Astrocyte (in vitro differentiated cells and primary cell): Measurements from ENCODE around the gene TPM4. TPM values are rescaled to one million over a fixed set of nuclear protein-coding genes. Genes with fewer than 3 reads are reported as not detected.

Experiments
- DNase-seq: peaks from one replicate; pipeline ENCODE4 v3.0.0-alpha.2; 2010; ENCODE audit warnings: low read depth
- FAIRE-seq: peaks from 2 replicates; lab custom pipeline; 2011; peaks lifted over from hg19 to GRCh38; lab: Jason Lieb, UNC
- H2AFZ ChIP-seq: 2 replicates; pipeline ENCODE4 v1.6.0; 2012; ENCODE audit warnings: low read depth, low read length, inconsistent platforms
- H3K27ac ChIP-seq: 2 replicates; pipeline ENCODE4 v1.5.1; 2011; ENCODE audit warnings: low read depth, low read length, inconsistent platforms
- H3K27me3 ChIP-seq: 2 replicates; pipeline ENCODE4 v1.6.0; 2011; ENCODE audit warnings: low read length, inconsistent platforms; ENCODE audit not compliant: insufficient read depth
- H3K36me3 ChIP-seq: 2 replicates; pipeline ENCODE4 v1.5.1; 2011; ENCODE audit warnings: low read length, inconsistent platforms; ENCODE audit not compliant: insufficient read depth
- H3K4me1 ChIP-seq: 2 replicates; pipeline ENCODE4 v1.5.1; 2011; ENCODE audit warnings: low read length, inconsistent platforms; ENCODE audit not compliant: insufficient read depth
- H3K4me2 ChIP-seq: 2 replicates; pipeline ENCODE4 v1.6.0; 2012; ENCODE audit warnings: low read length, inconsistent platforms
- H3K4me3 ChIP-seq: 2 replicates; pipeline ENCODE4 v1.5.1; 2011; ENCODE audit warnings: low read depth, mild to moderate bottlenecking, low read length, inconsistent platforms; ENCODE audit not compliant: insufficient read depth
- H3K79me2 ChIP-seq: 2 replicates; pipeline ENCODE4 v1.6.0; 2012; ENCODE audit warnings: mild to moderate bottlenecking, low read length, inconsistent platforms; ENCODE audit not compliant: insufficient read depth
- H3K9ac ChIP-seq: 2 replicates; pipeline ENCODE4 v1.6.0; 2012; ENCODE audit warnings: mild to moderate bottlenecking, low read length, inconsistent platforms
- H3K9me3 ChIP-seq: 2 replicates; pipeline ENCODE4 v1.5.1; 2012; ENCODE audit warnings: low read depth, mild to moderate bottlenecking, low read length, inconsistent platforms; ENCODE audit not compliant: insufficient read depth
- H4K20me1 ChIP-seq: 2 replicates; pipeline ENCODE4 v1.6.0; 2012; ENCODE audit warnings: low read length, inconsistent platforms; ENCODE audit not compliant: insufficient read depth
- H3K27ac Mint-ChIP-seq: one replicate; pipeline ENCODE4 v1.8.0; 2021; ENCODE audit warnings: mild to moderate bottlenecking, mixed read lengths; ENCODE audit not compliant: unreplicated experiment
- H3K27me3 Mint-ChIP-seq: one replicate; pipeline ENCODE4 v1.8.0; 2021; ENCODE audit warnings: low read depth, mixed read lengths; ENCODE audit not compliant: unreplicated experiment
- H3K36me3 Mint-ChIP-seq: one replicate; pipeline ENCODE4 v1.8.0; 2021; ENCODE audit warnings: low read depth, mixed read lengths; ENCODE audit not compliant: unreplicated experiment
- H3K4me1 Mint-ChIP-seq: one replicate; pipeline ENCODE4 v1.8.0; 2021; ENCODE audit warnings: low read depth, mixed read lengths; ENCODE audit not compliant: unreplicated experiment
- H3K4me3 Mint-ChIP-seq: one replicate; pipeline ENCODE4 v1.8.0; 2021; ENCODE audit warnings: mild to moderate bottlenecking, moderate library complexity, mixed read lengths; ENCODE audit not compliant: unreplicated experiment
- H3K9me3 Mint-ChIP-seq: one replicate; pipeline ENCODE4 v1.8.0; 2021; ENCODE audit warnings: mild to moderate bottlenecking, mixed read lengths; ENCODE audit not compliant: unreplicated experiment
- EZH2 ChIP-seq: IDR thresholded peaks from 2 replicates; pipeline ENCODE4 v1.6.1; 2012; ENCODE audit warnings: mild to moderate bottlenecking, low read length, inconsistent platforms; ENCODE audit not compliant: insufficient read depth
- total RNA-seq: library from RNA; stranded (reverse); gene quantifications from 2 replicates; pipeline ENCODE4 v1.2.1, GENCODE V29; 2021
- TF ChIP-seq, protein P1 (sequence below): IDR thresholded peaks from 2 replicates; pipeline ENCODE4 v1.5.1; 2011; ENCODE audit warnings: low read depth, mild to moderate bottlenecking, inconsistent platforms, low read length, moderate library complexity; ENCODE audit not compliant: insufficient read depth

The TPM4 gene
- total RNA-seq, 1 donor from 2014 or later = 811 TPM

DNA sequence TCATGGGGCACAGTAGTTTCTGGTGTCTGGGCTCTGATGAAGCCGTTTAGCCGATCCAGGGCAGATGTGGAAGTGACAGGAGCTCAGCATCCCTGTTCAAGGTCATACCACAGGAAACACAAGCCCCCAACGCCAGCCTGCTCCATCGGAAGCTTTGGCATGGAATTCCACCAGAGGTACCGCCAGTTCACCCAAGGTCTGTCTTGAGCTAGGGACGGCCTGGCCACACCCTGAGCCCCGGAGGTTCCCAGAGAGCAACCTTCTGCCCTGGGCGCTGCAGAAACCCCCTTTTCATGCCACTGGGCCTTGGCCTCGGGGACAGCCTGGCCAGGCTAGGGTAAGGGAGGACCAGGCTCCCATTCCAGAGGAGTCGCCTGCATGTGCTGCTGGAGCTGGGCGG lies 39.4 kb upstream of the TPM4 start:
- Mint-ChIP-seq H3K36me3 (no peaks in the 10 kb centered on the region), H3K27ac (no peak overlapping the region), H3K4me1 (no peaks in the 10 kb centered on the region), H3K9me3 (peaks cover 5% of the 10 kb centered on the region), H3K27me3 (peaks cover 14% of the 10 kb centered on the region), H3K4me3 (no peak overlapping the region)
- H3K4me2 ChIP-seq = no peak overlapping the region
- H3K4me1 ChIP-seq = peaks cover 4% of the 10 kb centered on the region
- no peak for TF ChIP-seq EZH2
- TF ChIP-seq, protein P1, sequence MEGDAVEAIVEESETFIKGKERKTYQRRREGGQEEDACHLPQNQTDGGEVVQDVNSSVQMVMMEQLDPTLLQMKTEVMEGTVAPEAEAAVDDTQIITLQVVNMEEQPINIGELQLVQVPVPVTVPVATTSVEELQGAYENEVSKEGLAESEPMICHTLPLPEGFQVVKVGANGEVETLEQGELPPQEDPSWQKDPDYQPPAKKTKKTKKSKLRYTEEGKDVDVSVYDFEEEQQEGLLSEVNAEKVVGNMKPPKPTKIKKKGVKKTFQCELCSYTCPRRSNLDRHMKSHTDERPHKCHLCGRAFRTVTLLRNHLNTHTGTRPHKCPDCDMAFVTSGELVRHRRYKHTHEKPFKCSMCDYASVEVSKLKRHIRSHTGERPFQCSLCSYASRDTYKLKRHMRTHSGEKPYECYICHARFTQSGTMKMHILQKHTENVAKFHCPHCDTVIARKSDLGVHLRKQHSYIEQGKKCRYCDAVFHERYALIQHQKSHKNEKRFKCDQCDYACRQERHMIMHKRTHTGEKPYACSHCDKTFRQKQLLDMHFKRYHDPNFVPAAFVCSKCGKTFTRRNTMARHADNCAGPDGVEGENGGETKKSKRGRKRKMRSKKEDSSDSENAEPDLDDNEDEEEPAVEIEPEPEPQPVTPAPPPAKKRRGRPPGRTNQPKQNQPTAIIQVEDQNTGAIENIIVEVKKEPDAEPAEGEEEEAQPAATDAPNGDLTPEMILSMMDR = no peak
- H3K9me3 ChIP-seq = no peaks in the 10 kb centered on the region
- no peak overlapping the region for H3K9ac ChIP-seq
- no peak overlapping the region for H2AFZ ChIP-seq
- no peak overlapping the region for H3K4me3 ChIP-seq
- H3K27me3 ChIP-seq = no peaks in the 10 kb centered on the region
- no peak for DNase-seq
- no peak for FAIRE-seq
- no peaks in the 10 kb centered on the region for H3K36me3 ChIP-seq
- H4K20me1 ChIP-seq = no peaks in the 10 kb centered on the region
- H3K27ac ChIP-seq = no peak overlapping the region
- H3K79me2 ChIP-seq = no peaks in the 10 kb centered on the region

DNA sequence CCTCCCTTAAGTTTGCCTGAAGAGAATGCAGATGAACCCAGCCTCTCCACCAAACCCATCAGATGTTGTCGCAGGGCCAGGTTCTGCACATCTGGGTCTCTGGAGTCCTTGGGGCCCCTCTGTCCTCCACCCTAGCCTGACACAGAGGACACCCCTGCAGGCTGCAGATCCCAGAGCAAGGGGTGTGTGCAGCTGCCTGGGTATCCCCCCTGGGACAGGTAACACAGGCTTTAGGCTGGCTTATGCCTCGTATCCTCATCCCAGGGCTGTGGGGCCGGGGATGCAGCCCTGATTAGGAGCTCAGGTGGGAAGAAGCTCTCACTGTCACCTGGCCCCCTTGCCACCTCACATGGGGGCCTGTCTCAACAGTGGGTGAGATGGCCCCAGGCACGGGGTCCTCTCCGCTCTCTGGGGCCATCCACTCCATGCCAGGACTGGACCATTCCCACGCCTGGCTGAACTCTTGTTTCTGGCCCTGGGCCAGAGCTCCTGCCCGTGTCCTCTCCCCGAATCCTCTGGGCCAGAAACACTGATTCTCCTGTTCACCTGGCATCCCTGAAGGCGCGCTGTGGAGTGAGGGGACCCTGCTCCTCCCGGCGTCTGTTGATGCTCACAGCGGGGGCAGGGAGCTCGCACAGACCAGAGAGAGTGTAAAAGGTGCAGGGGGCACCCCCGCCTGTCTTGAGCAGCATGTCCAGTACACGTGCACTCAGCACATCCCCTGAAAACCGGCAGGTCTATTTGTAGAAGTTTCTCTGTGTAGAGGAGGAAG lies 38.7 kb upstream of the TPM4 start:
- H3K9me3 Mint-ChIP-seq = peaks cover 5% of the 10 kb centered on the region
- Histone ChIP-seq H3K4me3 (no peak overlapping the region), H3K9me3 (no peaks in the 10 kb centered on the region), H3K36me3 (no peaks in the 10 kb centered on the region), H3K79me2 (no peaks in the 10 kb centered on the region), H3K27me3 (no peaks in the 10 kb centered on the region), H3K9ac (no peak overlapping the region), H3K27ac (no peak overlapping the region), H3K4me1 (peaks cover 4% of the 10 kb centered on the region), H3K4me2 (no peak overlapping the region), H4K20me1 (no peaks in the 10 kb centered on the region), H2AFZ (no peak overlapping the region)
- TF ChIP-seq, protein P1 = no peak
- H3K27ac Mint-ChIP-seq = no peak overlapping the region
- DNase-seq (no peak), FAIRE-seq (no peak)
- H3K27me3 Mint-ChIP-seq = peaks cover 20% of the 10 kb centered on the region
- no peak overlapping the region for H3K4me3 Mint-ChIP-seq
- H3K36me3 Mint-ChIP-seq = no peaks in the 10 kb centered on the region
- no peaks in the 10 kb centered on the region for H3K4me1 Mint-ChIP-seq

DNA sequence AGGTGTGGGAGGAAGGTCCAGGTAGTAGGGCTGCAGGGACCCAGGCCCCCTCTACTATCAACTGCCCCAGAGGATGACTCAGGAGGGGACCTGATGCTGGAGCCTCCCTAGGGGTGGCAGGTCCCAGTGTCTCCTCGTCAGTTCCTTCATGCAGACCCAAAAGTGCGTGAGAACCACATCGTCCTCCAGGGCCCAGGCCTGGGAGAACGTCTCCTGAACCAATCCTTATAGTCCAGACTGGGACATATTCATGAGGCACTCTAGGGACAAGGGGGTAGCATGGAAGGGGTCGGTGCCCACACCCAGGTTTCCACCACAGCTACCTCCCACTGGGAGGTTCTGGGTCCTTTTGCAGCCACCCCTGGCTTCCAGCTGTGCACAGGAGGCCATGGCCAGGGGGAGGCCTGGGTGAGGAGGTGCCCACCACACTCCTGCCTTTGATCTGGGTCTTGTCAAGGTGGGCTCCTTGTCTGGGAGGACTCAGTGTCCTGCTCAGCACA lies 38.0 kb upstream of the TPM4 start:
- H2AFZ ChIP-seq = no peak overlapping the region
- no peaks in the 10 kb centered on the region for H4K20me1 ChIP-seq
- DNase-seq (no peak), FAIRE-seq (no peak)
- H3K4me3 Mint-ChIP-seq = no peak overlapping the region
- no peaks in the 10 kb centered on the region for H3K27me3 ChIP-seq
- no peaks in the 10 kb centered on the region for H3K9me3 ChIP-seq
- no peaks in the 10 kb centered on the region for H3K4me1 Mint-ChIP-seq
- H3K27ac Mint-ChIP-seq = no peak overlapping the region
- no peak overlapping the region for H3K9ac ChIP-seq
- no peak overlapping the region for H3K27ac ChIP-seq
- H3K36me3 Mint-ChIP-seq = no peaks in the 10 kb centered on the region
- no peaks in the 10 kb centered on the region for H3K79me2 ChIP-seq
- no peak overlapping the region for H3K4me2 ChIP-seq
- peaks cover 4% of the 10 kb centered on the region for H3K4me1 ChIP-seq
- H3K4me3 ChIP-seq = no peak overlapping the region
- H3K27me3 Mint-ChIP-seq = peaks cover 25% of the 10 kb centered on the region
- peaks cover 5% of the 10 kb centered on the region for H3K9me3 Mint-ChIP-seq
- TF ChIP-seq, protein P1 = no peak
- no peaks in the 10 kb centered on the region for H3K36me3 ChIP-seq
